ENCODE measurements around the gene PPP1R26.
"Not testable (repeated sequence)": the region's sequence is repeated elsewhere in the genome, so short reads cannot be mapped to it uniquely, and the experiment has no call there.

Gene PPP1R26

GRCh38 chr9:135449532-135449931, 30.1 kb upstream of the PPP1R26 start:
- H3K9me3 Mint-ChIP-seq; H3K4me3 Mint-ChIP-seq; H3K27ac Mint-ChIP-seq; H3K4me1 Mint-ChIP-seq; DNase-seq (ENCODE audit: low spot score in 2 of 2); ATAC-seq (ENCODE audit: low read depth); H3K27me3 Mint-ChIP-seq; H3K36me3 Mint-ChIP-seq: not testable (repeated sequence)

- Mint-ChIP-seq H3K4me1 (no peaks in the 10 kb centered on the region), H3K4me3 (no peak overlapping the region), H3K27ac (no peak overlapping the region), H3K9me3 (peaks cover 2% of the 10 kb centered on the region), H3K27me3 (peaks cover 10% of the 10 kb centered on the region), H3K36me3 (no peaks in the 10 kb centered on the region)
- ATAC-seq (ENCODE audit: low read depth), result no peak
- no peak for DNase-seq (ENCODE audit: low spot score in 2 of 2)
Observed at GRCh38 chr9:135450956-135451355, 28.6 kb upstream of the PPP1R26 start.

GRCh38 chr9:135451909-135452308, 27.7 kb upstream of the PPP1R26 start:
- not testable (repeated sequence) for H3K4me3 Mint-ChIP-seq; H3K4me1 Mint-ChIP-seq; H3K27ac Mint-ChIP-seq; ATAC-seq (ENCODE audit: low read depth); DNase-seq (ENCODE audit: low spot score in 2 of 2); H3K9me3 Mint-ChIP-seq; H3K36me3 Mint-ChIP-seq
- H3K27me3 Mint-ChIP-seq, result peaks cover 11% of the 10 kb centered on the region

- no peak overlapping the region for H3K4me3 Mint-ChIP-seq
- H3K9me3 Mint-ChIP-seq, result peaks cover 6% of the 10 kb centered on the region
- H3K4me1 Mint-ChIP-seq, result no peaks in the 10 kb centered on the region
- no peak for ATAC-seq (ENCODE audit: low read depth)
- H3K27me3 Mint-ChIP-seq, result peaks cover 20% of the 10 kb centered on the region
- peaks cover 1% of the 10 kb centered on the region for H3K36me3 Mint-ChIP-seq
- DNase-seq (ENCODE audit: low spot score in 2 of 2), result no peak
- no peak overlapping the region for H3K27ac Mint-ChIP-seq
Observed at GRCh38 chr9:135454737-135455136, 24.8 kb upstream of the PPP1R26 start.

- ATAC-seq (ENCODE audit: low read depth), result no peak
- Mint-ChIP-seq H3K4me3 (no peak overlapping the region), H3K4me1 (no peaks in the 10 kb centered on the region), H3K9me3 (peaks cover 6% of the 10 kb centered on the region), H3K27me3 (peaks cover 23% of the 10 kb centered on the region), H3K36me3 (peaks cover 1% of the 10 kb centered on the region), H3K27ac (no peak overlapping the region)
- DNase-seq (ENCODE audit: low spot score in 2 of 2), result no peak
Observed at GRCh38 chr9:135455401-135456030, 24.1 kb upstream of the PPP1R26 start.

GRCh38 chr9:135456436-135457104, 23.0 kb upstream of the PPP1R26 start:
- Mint-ChIP-seq H3K27ac (no peak overlapping the region), H3K9me3 (peaks cover 6% of the 10 kb centered on the region)
- no peak for ATAC-seq (ENCODE audit: low read depth)

GRCh38 chr9:135458478-135458877, 21.1 kb upstream of the PPP1R26 start:
- H3K27ac Mint-ChIP-seq; H3K4me3 Mint-ChIP-seq; DNase-seq (ENCODE audit: low spot score in 2 of 2); ATAC-seq (ENCODE audit: low read depth); H3K4me1 Mint-ChIP-seq; H3K36me3 Mint-ChIP-seq; H3K9me3 Mint-ChIP-seq: not testable (repeated sequence)
- H3K27me3 Mint-ChIP-seq, result peaks cover 31% of the 10 kb centered on the region

More at GRCh38 chr9:135456436-135457104, 23.0 kb upstream of the PPP1R26 start:
- H3K4me1 Mint-ChIP-seq, result no peaks in the 10 kb centered on the region
- no peak overlapping the region for H3K4me3 Mint-ChIP-seq
- H3K36me3 Mint-ChIP-seq, result peaks cover 1% of the 10 kb centered on the region
- peaks cover 27% of the 10 kb centered on the region for H3K27me3 Mint-ChIP-seq
- no peak for DNase-seq (ENCODE audit: low spot score in 2 of 2)

- peaks cover 26% of the 10 kb centered on the region for H3K27me3 Mint-ChIP-seq
Observed at GRCh38 chr9:135461936-135462335, 17.6 kb upstream of the PPP1R26 start.

GRCh38 chr9:135463140-135463539, 16.4 kb upstream of the PPP1R26 start:
- ATAC-seq (ENCODE audit: low read depth) (no peak), DNase-seq (ENCODE audit: low spot score in 2 of 2) (no peak)
- Mint-ChIP-seq H3K4me3 (no peak overlapping the region), H3K27ac (no peak overlapping the region), H3K9me3 (peaks cover 3% of the 10 kb centered on the region), H3K36me3 (peaks cover 1% of the 10 kb centered on the region), H3K4me1 (no peaks in the 10 kb centered on the region), H3K27me3 (peaks cover 28% of the 10 kb centered on the region)

More at GRCh38 chr9:135461936-135462335, 17.6 kb upstream of the PPP1R26 start:
- Mint-ChIP-seq H3K4me3 (no peak overlapping the region), H3K27ac (no peak overlapping the region), H3K4me1 (no peaks in the 10 kb centered on the region), H3K9me3 (peaks cover 3% of the 10 kb centered on the region), H3K36me3 (peaks cover 1% of the 10 kb centered on the region)
- no peak for ATAC-seq (ENCODE audit: low read depth)
- DNase-seq (ENCODE audit: low spot score in 2 of 2), result no peak

- no peaks in the 10 kb centered on the region for H3K4me1 Mint-ChIP-seq
- peaks cover 24% of the 10 kb centered on the region for H3K27me3 Mint-ChIP-seq
- H3K27ac Mint-ChIP-seq, result no peak overlapping the region
- DNase-seq (ENCODE audit: low spot score in 2 of 2), result no peak
- ATAC-seq (ENCODE audit: low read depth), result no peak
- peaks cover 1% of the 10 kb centered on the region for H3K36me3 Mint-ChIP-seq
- H3K9me3 Mint-ChIP-seq, result no peaks in the 10 kb centered on the region
- H3K4me3 Mint-ChIP-seq, result no peak overlapping the region
Observed at GRCh38 chr9:135464181-135464580, 15.4 kb upstream of the PPP1R26 start.

GRCh38 chr9:135468854-135469521, 10.6 kb upstream of the PPP1R26 start:
- no peak for ATAC-seq (ENCODE audit: low read depth)
- Mint-ChIP-seq H3K27me3 (peaks cover 16% of the 10 kb centered on the region), H3K9me3 (no peaks in the 10 kb centered on the region), H3K27ac (no peak overlapping the region), H3K36me3 (no peaks in the 10 kb centered on the region), H3K4me1 (no peaks in the 10 kb centered on the region), H3K4me3 (no peak overlapping the region)
- DNase-seq (ENCODE audit: low spot score in 2 of 2), result no peak

GRCh38 chr9:135471791-135472640, 7.6 kb upstream of the PPP1R26 start:
- no peaks in the 10 kb centered on the region for H3K36me3 Mint-ChIP-seq
- DNase-seq (ENCODE audit: low spot score in 2 of 2), result no peak

GRCh38 chr9:135473972-135474543, 5.5 kb upstream of the PPP1R26 start:
- no peak overlapping the region for H3K4me3 Mint-ChIP-seq
- ATAC-seq (ENCODE audit: low read depth) (no peak), DNase-seq (ENCODE audit: low spot score in 2 of 2) (no peak)
- peaks cover 3% of the 10 kb centered on the region for H3K4me1 Mint-ChIP-seq
- no peaks in the 10 kb centered on the region for H3K36me3 Mint-ChIP-seq
- H3K27ac Mint-ChIP-seq, result no peak overlapping the region
- peaks cover 8% of the 10 kb centered on the region for H3K27me3 Mint-ChIP-seq
- no peaks in the 10 kb centered on the region for H3K9me3 Mint-ChIP-seq

More at GRCh38 chr9:135471791-135472640, 7.6 kb upstream of the PPP1R26 start:
- H3K9me3 Mint-ChIP-seq, result no peaks in the 10 kb centered on the region
- peaks cover 10% of the 10 kb centered on the region for H3K27me3 Mint-ChIP-seq
- H3K4me3 Mint-ChIP-seq, result no peak overlapping the region
- no peak overlapping the region for H3K27ac Mint-ChIP-seq
- no peaks in the 10 kb centered on the region for H3K4me1 Mint-ChIP-seq
- no peak for ATAC-seq (ENCODE audit: low read depth)
